Liver (tissue), 9 donors: Measurements from ENCODE around the gene LEMD3. TPM values are rescaled to one million over a fixed set of nuclear protein-coding genes. Genes with fewer than 3 reads are reported as not detected.

Experiments used
- DNase-seq: peaks from one replicate; pipeline ENCODE4 v3.0.0-alpha.2; 2017; ENCODE audit warnings: low spot score
- H3K27ac ChIP-seq, 2 donors: one replicate each; pipeline ENCODE4 v1.7.0; 2013; ENCODE audit warnings: inconsistent platforms in 2 of 2, low read length in 2 of 2, control low read depth in 1 of 2, low read depth in 1 of 2, mild to moderate bottlenecking in 1 of 2
- H3K27me3 ChIP-seq, 4 donors: one replicate each; pipeline versions ENCODE4 v1.6.1 to v1.7.0; 2013; ENCODE audit warnings: low read length in 3 of 4, inconsistent platforms in 1 of 4, mild to moderate bottlenecking in 1 of 4, moderate library complexity in 1 of 4; ENCODE audit not compliant: control insufficient read depth in 4 of 4, insufficient read depth in 4 of 4
- H3K36me3 ChIP-seq, 4 donors: one replicate each; pipeline versions ENCODE4 v1.6.1 to v1.7.0; 2013; ENCODE audit warnings: low read length in 3 of 4, mild to moderate bottlenecking in 3 of 4, low read depth in 1 of 4, moderate library complexity in 1 of 4; ENCODE audit not compliant: control insufficient read depth in 4 of 4, insufficient read depth in 3 of 4
- H3K4me1 ChIP-seq, 4 donors: one replicate each; pipeline versions ENCODE4 v1.6.1 to v1.7.0; 2013; ENCODE audit warnings: low read length in 3 of 4, mild to moderate bottlenecking in 3 of 4, moderate library complexity in 1 of 4; ENCODE audit not compliant: control insufficient read depth in 4 of 4, insufficient read depth in 4 of 4
- H3K4me3 ChIP-seq, 3 donors: one replicate each; pipeline versions ENCODE4 v1.6.1 to v1.7.0; 2013; ENCODE audit warnings: low read length in 3 of 3, control low read depth in 1 of 3, low read depth in 1 of 3, mild to moderate bottlenecking in 1 of 3
- H3K9ac ChIP-seq, 2 donors: one replicate each; pipeline ENCODE4 v1.7.0; 2013; ENCODE audit warnings: low read length in 2 of 2, mild to moderate bottlenecking in 2 of 2, moderate library complexity in 2 of 2, control low read depth in 1 of 2, low read depth in 1 of 2
- H3K9me3 ChIP-seq, 4 donors: one replicate each; pipeline versions ENCODE4 v1.6.1 to v1.7.0; 2013; ENCODE audit warnings: low read length in 3 of 4; ENCODE audit not compliant: control insufficient read depth in 4 of 4
- ATF3 ChIP-seq: IDR thresholded peaks from 2 replicates; pipeline ENCODE4 v1.6.1; 2016; ENCODE audit warnings: antibody characterized with exemption
- EGR1 ChIP-seq, 2 donors: IDR thresholded peaks; 2 replicates each; pipeline ENCODE4 v1.6.1; 2016 to 2018; ENCODE audit warnings: antibody characterized with exemption in 2 of 2, low read depth in 2 of 2
- FOXA1 ChIP-seq: IDR thresholded peaks from 2 replicates; pipeline ENCODE4 v1.6.1; 2016; ENCODE audit warnings: antibody characterized with exemption
- FOXA2 ChIP-seq: IDR thresholded peaks from 2 replicates; pipeline ENCODE4 v1.6.1; 2016; ENCODE audit warnings: antibody characterized with exemption
- GABPA ChIP-seq, 2 donors: IDR thresholded peaks in 1 of 2; conservative IDR thresholded peaks in 1 of 2; 2 replicates each; pipeline ENCODE4 v1.6.1; 2016; ENCODE audit warnings: antibody characterized with exemption in 2 of 2, mild to moderate bottlenecking in 1 of 2, moderate library complexity in 1 of 2
- HNF4A ChIP-seq, 2 donors: conservative IDR thresholded peaks; 2 replicates each; pipeline ENCODE4 v1.6.1; 2016; ENCODE audit warnings: antibody characterized with exemption in 2 of 2, mild to moderate bottlenecking in 2 of 2
- HNF4G ChIP-seq: IDR thresholded peaks from 2 replicates; pipeline ENCODE4 v1.6.1; 2016; ENCODE audit warnings: antibody characterized with exemption
- JUND ChIP-seq, 2 donors: IDR thresholded peaks; 2 replicates each; pipeline ENCODE4 v1.6.1; 2016; ENCODE audit warnings: antibody characterized with exemption in 2 of 2
- RXRA ChIP-seq, 2 donors: IDR thresholded peaks; 2 replicates each; pipeline ENCODE4 v1.6.1; 2017 to 2018; ENCODE audit warnings: antibody characterized with exemption in 2 of 2, mild to moderate bottlenecking in 1 of 2
- SP1 ChIP-seq: IDR thresholded peaks from 2 replicates; pipeline ENCODE4 v1.6.1; 2018; ENCODE audit warnings: antibody characterized with exemption, mild to moderate bottlenecking
- ZBTB33 ChIP-seq: IDR thresholded peaks from 2 replicates; pipeline ENCODE4 v1.6.1; 2016; ENCODE audit warnings: antibody characterized with exemption
- WGBS: extraction: QIAGEN DNeasy Blood & Tissue Kit; methylation state at CpG from one replicate; pipeline ENCODE4 v1.1.7; 2013; 5-methylcytosine and 5-hydroxymethylcytosine counted together
- polyA plus RNA-seq, 2 donors: library from polyadenylated mRNA; stranded (reverse) in 1 of 2; unstranded in 1 of 2; fragments of 200-250 nt in 1 of 2; fragments of >200 nt in 1 of 2; fragmentation: Nextera tagmentation in 1 of 2; extraction: Ambion mirVana in 1 of 2; gene quantifications; one replicate each; pipeline versions ENCODE4 v1.2.1 to v1.2.3, GENCODE V29; 2013 to 2015
- total RNA-seq, 2 donors: library from RNA; depleted of rRNA; stranded (reverse); fragments of >200 nt; gene quantifications; one replicate each; pipeline ENCODE4 v1.2.3, GENCODE V29; 2014
- TF ChIP-seq, protein P1 (sequence below): IDR thresholded peaks from 2 replicates; pipeline ENCODE4 v1.6.1; 2016; ENCODE audit warnings: antibody characterized with exemption, mild to moderate bottlenecking
- TF ChIP-seq, protein P2 (sequence below): fragments of 150-350 bp; IDR thresholded peaks from 2 replicates; pipeline ENCODE4 v1.5.1; 2017; ENCODE audit warnings: improper control_type of control experiment, low read depth, low read length; ENCODE audit not compliant: missing input control
- donor health status: healthy.
- donor health status: healthy.
- donor health status: healthy.
- donor health status: healthy.
- donor health status: healthy.

LEMD3 gene
- total and polyA plus RNA-seq, 4 donors: 3.5 to 19.5 (median 11.3) TPM

DNA sequence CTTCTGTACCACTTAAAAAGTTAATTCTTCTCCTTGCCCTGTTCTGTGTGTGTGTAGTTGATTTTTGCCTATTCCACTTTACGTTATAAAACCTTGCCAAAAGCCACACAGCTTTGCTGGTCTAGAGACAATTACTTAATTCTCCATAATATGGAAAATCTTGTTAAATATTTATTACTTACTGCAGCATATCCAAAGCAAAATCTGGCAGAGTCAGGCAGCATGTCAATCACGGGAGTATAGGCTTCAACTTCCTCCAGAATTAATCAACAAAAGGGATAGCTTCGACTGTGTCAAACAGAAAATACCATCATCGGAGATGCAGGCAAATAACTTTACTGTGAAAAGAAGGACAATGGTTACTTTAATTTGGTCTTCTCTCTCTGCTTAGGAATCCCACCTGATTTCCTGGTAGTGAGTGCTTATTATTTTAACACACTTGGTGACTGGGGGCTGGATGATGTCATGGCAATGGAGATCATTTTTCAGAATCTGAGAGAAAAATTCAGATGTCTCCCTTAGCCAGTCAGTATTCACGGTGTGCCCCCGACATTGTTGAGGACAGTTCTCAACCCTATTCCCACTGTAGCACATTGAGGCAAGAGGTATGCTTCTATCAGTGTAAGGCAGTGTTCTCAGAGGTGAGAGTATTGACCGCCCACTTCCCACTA is 105.4 kb downstream of the LEMD3 start:
- no peak for TF ChIP-seq HNF4A (conservative IDR thresholded peaks at IDR 0.05)
- WGBS: 86% methylated on average over 7 of the region's 7 CpGs
- peaks cover 0 to 4% (median 0%) of the 10 kb centered on the region in 4 donors for H3K27me3 ChIP-seq
- no peaks in the 10 kb centered on the region for H3K9me3 ChIP-seq
- DNase-seq: no peak
- H3K9ac ChIP-seq: no peak overlapping the region
- H3K4me3 ChIP-seq: no peak overlapping the region
- no peak overlapping the region for H3K27ac ChIP-seq
- H3K36me3 ChIP-seq: no peaks in the 10 kb centered on the region
- H3K4me1 ChIP-seq: peaks cover 0 to 14% (median 7%) of the 10 kb centered on the region in 4 donors

GRCh38 chr12:65275627-65276026 is 106.2 kb downstream of the LEMD3 start:
- WGBS: 84% methylated on average over 3 of the region's 3 CpGs
- Histone ChIP-seq H3K9me3 (no peaks in the 10 kb centered on the region), H3K36me3 (no peaks in the 10 kb centered on the region), H3K4me3 (no peak overlapping the region), H3K27ac (no peak overlapping the region), H3K4me1 (peaks cover 0 to 14% (median 7%) of the 10 kb centered on the region in 4 donors), H3K27me3 (peaks cover 0 to 4% (median 0%) of the 10 kb centered on the region in 4 donors), H3K9ac (no peak overlapping the region)
- TF ChIP-seq HNF4A (conservative IDR thresholded peaks at IDR 0.05): no peak
- no peak for TF ChIP-seq SP1
- TF ChIP-seq EGR1 (IDR thresholded peaks at IDR 0.05; ENCODE audit: low read depth in 2 of 2): no peak
- TF ChIP-seq, protein P1, sequence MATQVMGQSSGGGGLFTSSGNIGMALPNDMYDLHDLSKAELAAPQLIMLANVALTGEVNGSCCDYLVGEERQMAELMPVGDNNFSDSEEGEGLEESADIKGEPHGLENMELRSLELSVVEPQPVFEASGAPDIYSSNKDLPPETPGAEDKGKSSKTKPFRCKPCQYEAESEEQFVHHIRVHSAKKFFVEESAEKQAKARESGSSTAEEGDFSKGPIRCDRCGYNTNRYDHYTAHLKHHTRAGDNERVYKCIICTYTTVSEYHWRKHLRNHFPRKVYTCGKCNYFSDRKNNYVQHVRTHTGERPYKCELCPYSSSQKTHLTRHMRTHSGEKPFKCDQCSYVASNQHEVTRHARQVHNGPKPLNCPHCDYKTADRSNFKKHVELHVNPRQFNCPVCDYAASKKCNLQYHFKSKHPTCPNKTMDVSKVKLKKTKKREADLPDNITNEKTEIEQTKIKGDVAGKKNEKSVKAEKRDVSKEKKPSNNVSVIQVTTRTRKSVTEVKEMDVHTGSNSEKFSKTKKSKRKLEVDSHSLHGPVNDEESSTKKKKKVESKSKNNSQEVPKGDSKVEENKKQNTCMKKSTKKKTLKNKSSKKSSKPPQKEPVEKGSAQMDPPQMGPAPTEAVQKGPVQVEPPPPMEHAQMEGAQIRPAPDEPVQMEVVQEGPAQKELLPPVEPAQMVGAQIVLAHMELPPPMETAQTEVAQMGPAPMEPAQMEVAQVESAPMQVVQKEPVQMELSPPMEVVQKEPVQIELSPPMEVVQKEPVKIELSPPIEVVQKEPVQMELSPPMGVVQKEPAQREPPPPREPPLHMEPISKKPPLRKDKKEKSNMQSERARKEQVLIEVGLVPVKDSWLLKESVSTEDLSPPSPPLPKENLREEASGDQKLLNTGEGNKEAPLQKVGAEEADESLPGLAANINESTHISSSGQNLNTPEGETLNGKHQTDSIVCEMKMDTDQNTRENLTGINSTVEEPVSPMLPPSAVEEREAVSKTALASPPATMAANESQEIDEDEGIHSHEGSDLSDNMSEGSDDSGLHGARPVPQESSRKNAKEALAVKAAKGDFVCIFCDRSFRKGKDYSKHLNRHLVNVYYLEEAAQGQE: no peak
- TF ChIP-seq GABPA (IDR thresholded peaks at IDR 0.05 in 1 of 2, conservative IDR thresholded peaks at IDR 0.05 in 1 of 2): no peak
- TF ChIP-seq ZBTB33: no peak
- TF ChIP-seq JUND (IDR thresholded peaks at IDR 0.05): no peak
- TF ChIP-seq FOXA2: no peak
- no peak for TF ChIP-seq HNF4G
- TF ChIP-seq FOXA1: no peak
- no peak for TF ChIP-seq RXRA (IDR thresholded peaks at IDR 0.05)
- TF ChIP-seq, protein P2, sequence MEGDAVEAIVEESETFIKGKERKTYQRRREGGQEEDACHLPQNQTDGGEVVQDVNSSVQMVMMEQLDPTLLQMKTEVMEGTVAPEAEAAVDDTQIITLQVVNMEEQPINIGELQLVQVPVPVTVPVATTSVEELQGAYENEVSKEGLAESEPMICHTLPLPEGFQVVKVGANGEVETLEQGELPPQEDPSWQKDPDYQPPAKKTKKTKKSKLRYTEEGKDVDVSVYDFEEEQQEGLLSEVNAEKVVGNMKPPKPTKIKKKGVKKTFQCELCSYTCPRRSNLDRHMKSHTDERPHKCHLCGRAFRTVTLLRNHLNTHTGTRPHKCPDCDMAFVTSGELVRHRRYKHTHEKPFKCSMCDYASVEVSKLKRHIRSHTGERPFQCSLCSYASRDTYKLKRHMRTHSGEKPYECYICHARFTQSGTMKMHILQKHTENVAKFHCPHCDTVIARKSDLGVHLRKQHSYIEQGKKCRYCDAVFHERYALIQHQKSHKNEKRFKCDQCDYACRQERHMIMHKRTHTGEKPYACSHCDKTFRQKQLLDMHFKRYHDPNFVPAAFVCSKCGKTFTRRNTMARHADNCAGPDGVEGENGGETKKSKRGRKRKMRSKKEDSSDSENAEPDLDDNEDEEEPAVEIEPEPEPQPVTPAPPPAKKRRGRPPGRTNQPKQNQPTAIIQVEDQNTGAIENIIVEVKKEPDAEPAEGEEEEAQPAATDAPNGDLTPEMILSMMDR: no peak
- no peak for TF ChIP-seq ATF3
- DNase-seq: no peak
